Measurements from ENCODE around the gene FNBP1.

The FNBP1 gene

GRCh38 chr9:129875181-129875611, 167.8 kb downstream of the FNBP1 start:
- no peak for DNase-seq (ENCODE audit: low read depth)

GRCh38 chr9:129874261-129875101, 168.5 kb downstream of the FNBP1 start:
- DNase-seq (ENCODE audit: low read depth), result no peak

- DNase-seq (ENCODE audit: low read depth), result no peak
These were observed 169.3 kb downstream of the FNBP1 start for GRCh38 chr9:129873563-129874190.

GRCh38 chr9:129871046-129871445, 171.9 kb downstream of the FNBP1 start:
- no peak for DNase-seq (ENCODE audit: low read depth)

GRCh38 chr9:129869585-129870501, 173.1 kb downstream of the FNBP1 start:
- no peak for DNase-seq (ENCODE audit: low read depth)

GRCh38 chr9:129868872-129869486, 174.0 kb downstream of the FNBP1 start:
- no peak for DNase-seq (ENCODE audit: low read depth)

- DNase-seq (ENCODE audit: low read depth), result no peak
These were observed 174.7 kb downstream of the FNBP1 start for GRCh38 chr9:129868023-129868871.

GRCh38 chr9:129867136-129868022, 175.6 kb downstream of the FNBP1 start:
- no peak for DNase-seq (ENCODE audit: low read depth)

GRCh38 chr9:129866394-129867135, 176.4 kb downstream of the FNBP1 start:
- no peak for DNase-seq (ENCODE audit: low read depth)

- DNase-seq (ENCODE audit: low read depth), result no peak
These were observed 177.2 kb downstream of the FNBP1 start for GRCh38 chr9:129865668-129866320.

GRCh38 chr9:129864991-129865647, 177.9 kb downstream of the FNBP1 start:
- no peak for DNase-seq (ENCODE audit: low read depth)

GRCh38 chr9:129863059-129863690, 179.8 kb downstream of the FNBP1 start:
- no peak for DNase-seq (ENCODE audit: low read depth)

GRCh38 chr9:129861447-129861827, 181.6 kb downstream of the FNBP1 start:
- DNase-seq (ENCODE audit: low read depth), result no peak

GRCh38 chr9:129860653-129861446, 182.1 kb downstream of the FNBP1 start:
- no peak for DNase-seq (ENCODE audit: low read depth)

GRCh38 chr9:129858167-129858962, 184.6 kb downstream of the FNBP1 start:
- no peak for DNase-seq (ENCODE audit: low read depth)

GRCh38 chr9:129857207-129857606, 185.8 kb downstream of the FNBP1 start:
- DNase-seq (ENCODE audit: low read depth), result no peak

Data from stromal cell of bone marrow (primary cell).